Omental fat pad (tissue), 4 donors: ENCODE measurements around the gene AFF3. TPM values are rescaled to one million over a fixed set of nuclear protein-coding genes. Genes with fewer than 3 reads are reported as not detected.

ENCODE experiments used
- ATAC-seq: fragments of 150-250 bp; one replicate; pipeline ENCODE4 v1.9.1; 2016; ENCODE audit warnings: mild to moderate bottlenecking, moderate library complexity; ENCODE audit not compliant: low FRiP score
- DNase-seq: peaks from one replicate; pipeline ENCODE4 v3.0.0-alpha.2; 2019; ENCODE audit warnings: low spot score
- CTCF ChIP-seq, 3 donors: fragments of 450-650 bp; IDR thresholded peaks; one replicate each; pipeline ENCODE4 v1.5.1; 2016 to 2017; ENCODE audit warnings: antibody characterized with exemption in 3 of 3, mild to moderate bottlenecking in 3 of 3, moderate library complexity in 2 of 3
- total RNA-seq, 4 donors: library from RNA; depleted of rRNA; stranded (reverse); fragments of >200 nt; gene quantifications; one replicate each; pipeline ENCODE4 v1.1.0, GENCODE V29; 2016

Gene AFF3
- total RNA-seq, 4 donors from 2014 or later: 1.4 to 6.0 (median 2.7) TPM

GRCh38 chr2:100046961-100047947 lies 95.1 kb downstream of the AFF3 start:
- no peak for ATAC-seq

DNA sequence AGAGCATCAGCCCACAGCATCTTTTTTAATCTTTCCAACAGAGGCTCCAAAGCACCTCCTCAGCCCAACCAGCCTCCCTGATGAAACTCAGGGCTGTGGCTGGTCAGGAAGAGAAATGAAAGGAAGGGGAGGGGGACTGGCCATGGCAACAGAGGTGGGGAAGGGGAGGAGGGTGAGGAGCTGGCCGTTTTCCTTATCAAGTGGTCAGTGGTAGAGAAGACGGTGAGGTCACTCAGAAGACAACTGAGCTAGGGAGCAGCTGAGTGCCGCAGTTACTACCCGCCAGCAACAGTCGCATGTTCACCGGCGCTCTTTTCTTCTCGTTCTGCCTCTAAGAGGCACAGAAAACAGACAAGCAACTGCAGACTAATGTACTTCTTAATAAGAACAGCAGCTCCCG lies 97.4 kb downstream of the AFF3 start:
- ATAC-seq: no peak
- no peak for DNase-seq
- TF ChIP-seq CTCF (IDR thresholded peaks at IDR 0.05): no peak

More at GRCh38 chr2:100046961-100047947, 95.1 kb downstream of the AFF3 start:
- no peak for DNase-seq
- no peak for TF ChIP-seq CTCF (IDR thresholded peaks at IDR 0.05)

GRCh38 chr2:100043891-100044255 lies 98.5 kb downstream of the AFF3 start:
- TF ChIP-seq CTCF (IDR thresholded peaks at IDR 0.05): no peak
- DNase-seq (no peak), ATAC-seq (no peak)

DNA sequence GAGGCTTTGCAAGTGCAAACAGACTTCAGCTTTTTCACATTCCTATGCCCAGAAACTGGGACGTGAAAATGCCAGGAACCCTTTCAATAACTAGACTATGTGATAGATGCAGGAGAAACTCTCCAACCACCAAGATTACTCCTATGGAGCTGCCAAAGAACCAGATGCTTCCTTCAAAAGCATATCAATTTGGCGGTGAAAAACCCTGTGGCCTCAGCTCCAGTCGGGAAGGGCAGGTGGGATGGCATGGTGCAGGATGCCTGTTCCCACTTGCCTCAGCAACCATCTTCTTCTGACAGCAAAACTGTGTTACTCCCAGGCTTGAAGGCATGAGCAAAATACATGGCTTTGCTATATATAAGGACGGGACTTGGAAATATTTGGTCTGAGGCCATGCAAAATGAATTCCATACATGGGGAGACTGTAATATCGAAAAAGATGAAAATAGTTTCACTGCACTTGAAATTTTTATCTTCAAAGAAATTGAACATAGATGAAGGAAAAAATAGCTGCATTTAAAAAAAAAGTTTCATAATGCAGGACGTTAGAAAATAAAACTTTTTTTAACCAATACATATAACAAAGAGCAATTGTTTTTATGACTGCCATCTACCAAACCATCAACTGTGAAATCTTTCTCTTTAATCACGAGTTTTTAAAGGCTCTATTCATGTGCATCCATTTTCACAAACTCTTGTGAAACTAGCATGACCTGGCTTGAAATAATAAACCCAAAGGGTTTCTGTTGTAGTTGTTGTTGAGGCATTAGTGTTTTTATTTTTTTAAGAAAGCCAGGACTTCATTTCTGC lies 99.1 kb downstream of the AFF3 start:
- DNase-seq (no peak), ATAC-seq (no peak)
- no peak for TF ChIP-seq CTCF (IDR thresholded peaks at IDR 0.05)

GRCh38 chr2:100042562-100042961 lies 99.8 kb downstream of the AFF3 start:
- no peak for ATAC-seq
- TF ChIP-seq CTCF (IDR thresholded peaks at IDR 0.05): no peak

DNA sequence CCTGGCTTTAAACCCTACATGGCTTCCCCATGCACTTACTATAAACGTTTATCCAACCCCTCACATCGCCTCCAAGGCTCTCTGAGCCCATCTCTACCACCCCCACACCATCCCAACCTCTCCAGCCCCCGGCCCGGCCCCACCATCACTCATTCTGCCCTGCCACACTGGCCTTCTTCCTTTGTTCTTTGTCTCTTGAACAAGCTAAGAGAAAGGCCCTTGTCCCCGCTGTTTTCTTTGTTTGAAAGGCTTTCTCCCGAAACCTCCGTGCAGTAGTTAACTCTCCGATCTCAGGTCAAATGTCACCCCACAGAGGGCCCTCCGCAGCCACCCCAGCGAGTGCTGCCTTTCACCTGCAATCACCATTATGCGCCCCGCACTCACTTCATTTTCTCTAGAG lies 100.4 kb downstream of the AFF3 start:
- no peak for ATAC-seq

More at GRCh38 chr2:100042562-100042961, 99.8 kb downstream of the AFF3 start:
- DNase-seq: no peak

More for the DNA sequence above, 100.4 kb downstream of the AFF3 start:
- no peak for TF ChIP-seq CTCF (IDR thresholded peaks at IDR 0.05)
- DNase-seq: no peak
